Pancreas (tissue), 10 donors: ENCODE results near the gene INPP4B. TPM values are rescaled to one million over a fixed set of nuclear protein-coding genes. Genes with fewer than 3 reads are reported as not detected.
A peak's percentile ranks its signal among the peaks of the same experiment; 100 is the strongest.

Source experiments
- ATAC-seq, 4 donors: fragments of 200-7000 bp; cut with Tn5 transposase; one replicate each; pipeline versions ENCODE4 v1.8.0 to v1.9.1; 2020; ENCODE audit warnings: mild to moderate bottlenecking in 4 of 4, moderate library complexity in 4 of 4
- DNase-seq, 6 donors: peaks; one replicate each; pipeline ENCODE4 v3.0.0-alpha.2; 2020
- FAIRE-seq: peaks from 2 replicates; lab custom pipeline; 2012; peaks lifted over from hg19 to GRCh38; lab: Jason Lieb, UNC
- H3K27ac ChIP-seq, 4 donors: fragments of 200-600 bp; sonication (generic); 1 replicate in 3 of 4; 2 replicates in 1 of 4; pipeline versions ENCODE4 v1.5.0 to v1.8.0; 2020
- H3K27me3 ChIP-seq, 4 donors: fragments of 200-600 bp; one replicate each; pipeline ENCODE4 v1.8.0; 2021
- H3K36me3 ChIP-seq, 3 donors: fragments of 200-600 bp; sonication (generic) in 1 of 3; one replicate each; pipeline versions ENCODE4 v1.5.0 to v1.8.0; 2020 to 2021
- H3K4me1 ChIP-seq, 3 donors: fragments of 200-600 bp; one replicate each; pipeline ENCODE4 v1.8.0; 2021
- H3K4me3 ChIP-seq, 4 donors: fragments of 200-600 bp; sonication (generic) in 2 of 4; one replicate each; pipeline versions ENCODE4 v1.5.0 to v1.8.0; 2020 to 2021
- H3K9me3 ChIP-seq, 4 donors: fragments of 200-600 bp; one replicate each; pipeline ENCODE4 v1.8.0; 2021
- WGBS, 2 donors: extraction: QIAGEN DNeasy Blood & Tissue Kit; methylation state at CpG; one replicate each; pipeline ENCODE4 v1.1.7; 2013; 5-methylcytosine and 5-hydroxymethylcytosine counted together
- intact Hi-C, 3 donors: fragments of 100-400 bp; cut with DNase I; formaldehyde crosslinking; loops; one replicate each; pipeline versions ENCODE4 v1.11.1 to v1.14.2; 2022
- polyA plus RNA-seq, 2 donors: library from polyadenylated mRNA; stranded (reverse); fragments of 200-250 nt; gene quantifications; one replicate each; pipeline ENCODE4 v1.2.3, GENCODE V29; 2013
- total RNA-seq, 6 donors: library from RNA; stranded (reverse); fragmentation: NEBNext Ultra II Directional in 4 of 6; extraction: Animal tissue kit (Norgen Biotek cat#: 25700) in 4 of 6; gene quantifications; one replicate each; pipeline versions ENCODE4 v1.2.1 to v1.2.4, GENCODE V29; 2021 to 2023
- TF ChIP-seq, protein P1 (sequence below), 4 donors: fragments of 200-600 bp; sonication (generic) in 3 of 4; IDR thresholded peaks; one replicate each; pipeline versions ENCODE4 v1.5.0 to v1.8.0; 2021; ENCODE audit warnings: antibody characterized with exemption in 4 of 4
- donor health status: healthy with polysubstance abuse.
- donor health status: DM: no; HTN: no; CAD: no; lungs with moderate emphysema.
- donor health status: DM: no; HTN: no; CAD: no.
- donor health status: control.
- donor health status: control.
- donor health status: Bipolar disorder and iron deficiency.
- donor health status: DM: yes; HTN: yes; CAD: no.
- donor health status: DM: no; HTN: no; CAD: no.
- donor health status: DM: no; HTN: no; CAD: no.
- donor health status: DM: yes; HTN: yes; CAD: no.

Gene INPP4B
- total and polyA plus RNA-seq, 8 donors, result 1.2 to 12.9 (median 5.5) TPM

DNA sequence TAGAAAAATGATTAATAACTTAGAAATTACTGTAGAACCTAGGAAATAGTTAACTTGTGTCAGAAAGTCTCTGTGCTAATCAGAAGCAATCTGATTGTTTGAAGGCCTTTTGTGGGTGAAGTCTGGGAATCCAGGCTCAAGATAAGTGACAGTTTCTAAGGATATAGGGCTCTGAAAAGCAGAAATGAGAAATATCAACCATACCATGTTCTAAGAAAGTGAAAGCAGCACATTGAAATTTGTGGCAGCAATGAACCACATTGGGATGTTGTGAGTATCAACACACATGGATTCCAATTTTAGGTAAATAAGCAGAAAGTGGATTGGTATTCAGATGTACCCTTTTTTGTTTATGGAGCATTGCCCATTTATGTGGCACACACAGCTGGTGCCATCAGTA, 745.2 kb downstream of the INPP4B start:
- DNase-seq (no peak), ATAC-seq (no peak), FAIRE-seq (no peak)
- Histone ChIP-seq H3K36me3 (no peaks in the 10 kb centered on the region), H3K9me3 (no peaks in the 10 kb centered on the region), H3K4me3 (no peak overlapping the region), H3K27ac (no peak overlapping the region), H3K4me1 (no peaks in the 10 kb centered on the region), H3K27me3 (no peaks in the 10 kb centered on the region)
- TF ChIP-seq, protein P1, sequence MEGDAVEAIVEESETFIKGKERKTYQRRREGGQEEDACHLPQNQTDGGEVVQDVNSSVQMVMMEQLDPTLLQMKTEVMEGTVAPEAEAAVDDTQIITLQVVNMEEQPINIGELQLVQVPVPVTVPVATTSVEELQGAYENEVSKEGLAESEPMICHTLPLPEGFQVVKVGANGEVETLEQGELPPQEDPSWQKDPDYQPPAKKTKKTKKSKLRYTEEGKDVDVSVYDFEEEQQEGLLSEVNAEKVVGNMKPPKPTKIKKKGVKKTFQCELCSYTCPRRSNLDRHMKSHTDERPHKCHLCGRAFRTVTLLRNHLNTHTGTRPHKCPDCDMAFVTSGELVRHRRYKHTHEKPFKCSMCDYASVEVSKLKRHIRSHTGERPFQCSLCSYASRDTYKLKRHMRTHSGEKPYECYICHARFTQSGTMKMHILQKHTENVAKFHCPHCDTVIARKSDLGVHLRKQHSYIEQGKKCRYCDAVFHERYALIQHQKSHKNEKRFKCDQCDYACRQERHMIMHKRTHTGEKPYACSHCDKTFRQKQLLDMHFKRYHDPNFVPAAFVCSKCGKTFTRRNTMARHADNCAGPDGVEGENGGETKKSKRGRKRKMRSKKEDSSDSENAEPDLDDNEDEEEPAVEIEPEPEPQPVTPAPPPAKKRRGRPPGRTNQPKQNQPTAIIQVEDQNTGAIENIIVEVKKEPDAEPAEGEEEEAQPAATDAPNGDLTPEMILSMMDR (IDR thresholded peaks at IDR 0.05), result no peak
- intact Hi-C loops, result no loop called here

DNA sequence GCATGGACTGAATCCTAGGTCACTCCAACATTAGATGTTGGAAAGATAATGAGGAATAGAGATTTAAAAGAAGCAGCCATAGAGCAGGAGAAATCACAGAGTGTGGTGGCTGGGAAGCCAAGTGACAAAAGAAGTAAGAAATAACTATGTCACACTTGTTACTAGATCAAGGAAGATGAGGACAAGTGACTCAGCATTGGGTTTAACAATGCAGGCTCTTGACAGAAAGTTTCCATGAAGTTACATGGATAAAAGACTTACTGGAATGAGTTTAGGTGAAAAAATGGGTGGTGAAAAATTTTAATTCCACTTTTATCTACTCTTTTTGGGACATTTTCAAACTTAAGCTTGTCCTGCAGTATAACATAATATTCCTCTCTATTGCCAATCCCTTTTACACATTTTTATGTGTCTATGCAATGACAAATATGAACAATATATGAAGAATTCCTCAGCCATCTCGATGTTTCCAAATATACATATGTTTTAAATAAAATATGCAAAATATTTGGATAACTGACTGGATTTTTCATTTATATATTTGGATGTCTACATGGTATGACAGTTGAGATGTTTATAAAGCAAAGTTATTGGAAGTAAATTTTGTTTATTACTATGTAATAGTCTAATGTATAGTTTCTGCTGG, 747.1 kb downstream of the INPP4B start:
- no peaks in the 10 kb centered on the region for H3K9me3 ChIP-seq
- intact Hi-C loops, result no loop called here
- H3K4me3 ChIP-seq, result no peak overlapping the region
- TF ChIP-seq, protein P1 (IDR thresholded peaks at IDR 0.05), result no peak
- no peaks in the 10 kb centered on the region for H3K27me3 ChIP-seq
- no peak for DNase-seq
- no peak for ATAC-seq
- H3K27ac ChIP-seq, result no peak overlapping the region
- no peak for FAIRE-seq
- no peaks in the 10 kb centered on the region for H3K4me1 ChIP-seq
- 74 to 91% methylated on average over 1 of the region's 1 CpG for whole genome bisulfite sequencing, 2 donors
- no peaks in the 10 kb centered on the region for H3K36me3 ChIP-seq

DNA sequence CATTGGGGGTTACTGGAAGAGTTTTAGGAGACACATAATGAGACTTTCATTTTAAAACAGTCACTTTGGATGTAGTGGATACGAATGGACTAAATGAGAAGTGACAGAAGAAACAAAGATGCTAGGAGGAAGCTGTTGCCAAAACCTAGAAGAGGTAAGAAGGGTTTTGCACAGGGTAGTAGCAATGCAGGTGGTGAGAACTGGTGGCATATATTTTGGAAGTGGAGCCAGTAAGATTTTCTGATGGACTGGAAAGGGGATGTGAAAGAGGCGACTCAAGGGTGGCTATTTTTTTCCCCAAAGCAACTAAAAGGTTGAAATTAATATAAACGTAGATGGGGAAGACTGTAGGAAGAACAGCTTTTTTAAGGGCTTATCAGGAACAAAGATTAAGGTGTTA, 747.7 kb downstream of the INPP4B start:
- H3K27ac ChIP-seq, result no peak overlapping the region
- H3K36me3 ChIP-seq, result no peaks in the 10 kb centered on the region
- TF ChIP-seq, protein P1 (IDR thresholded peaks at IDR 0.05), result no peak
- FAIRE-seq (no peak), ATAC-seq (no peak), DNase-seq (no peak)
- no peak overlapping the region for H3K4me3 ChIP-seq
- H3K27me3 ChIP-seq, result no peaks in the 10 kb centered on the region
- intact Hi-C loops, result no loop called here
- H3K9me3 ChIP-seq, result no peaks in the 10 kb centered on the region
- 84 to 85% methylated on average over 3 of the region's 3 CpGs for whole genome bisulfite sequencing, 2 donors
- H3K4me1 ChIP-seq, result no peaks in the 10 kb centered on the region

DNA sequence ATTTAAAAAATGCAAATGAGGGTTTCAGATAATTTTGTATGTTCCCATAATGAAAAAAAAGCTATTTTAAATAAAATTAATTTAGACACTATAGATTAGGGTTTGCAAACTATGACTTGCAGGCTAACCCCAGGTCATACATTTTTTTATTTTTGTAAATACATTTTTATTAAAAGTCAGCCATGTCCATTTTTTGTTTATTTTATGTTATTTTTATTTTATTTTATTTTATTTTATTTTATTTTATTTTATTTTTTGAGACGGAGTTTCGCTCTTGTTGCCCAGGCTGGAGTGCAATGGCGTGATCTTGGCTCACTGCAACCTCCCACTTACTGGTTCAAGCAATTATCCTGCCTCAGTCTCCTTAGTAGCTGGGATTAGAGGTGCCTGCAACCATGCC, 749.1 kb downstream of the INPP4B start:
- no peak for DNase-seq
- no peak overlapping the region for H3K4me3 ChIP-seq
- intact Hi-C loops, result no loop called here
- H3K9me3 ChIP-seq, result no peaks in the 10 kb centered on the region
- no peaks in the 10 kb centered on the region for H3K36me3 ChIP-seq
- no peak overlapping the region for H3K27ac ChIP-seq
- no peak for FAIRE-seq
- 95 to 97% methylated on average over 3 of the region's 3 CpGs for WGBS, 2 donors
- TF ChIP-seq, protein P1 (IDR thresholded peaks at IDR 0.05), result no peak
- H3K4me1 ChIP-seq, result no peaks in the 10 kb centered on the region
- no peak for ATAC-seq
- H3K27me3 ChIP-seq, result no peaks in the 10 kb centered on the region

DNA sequence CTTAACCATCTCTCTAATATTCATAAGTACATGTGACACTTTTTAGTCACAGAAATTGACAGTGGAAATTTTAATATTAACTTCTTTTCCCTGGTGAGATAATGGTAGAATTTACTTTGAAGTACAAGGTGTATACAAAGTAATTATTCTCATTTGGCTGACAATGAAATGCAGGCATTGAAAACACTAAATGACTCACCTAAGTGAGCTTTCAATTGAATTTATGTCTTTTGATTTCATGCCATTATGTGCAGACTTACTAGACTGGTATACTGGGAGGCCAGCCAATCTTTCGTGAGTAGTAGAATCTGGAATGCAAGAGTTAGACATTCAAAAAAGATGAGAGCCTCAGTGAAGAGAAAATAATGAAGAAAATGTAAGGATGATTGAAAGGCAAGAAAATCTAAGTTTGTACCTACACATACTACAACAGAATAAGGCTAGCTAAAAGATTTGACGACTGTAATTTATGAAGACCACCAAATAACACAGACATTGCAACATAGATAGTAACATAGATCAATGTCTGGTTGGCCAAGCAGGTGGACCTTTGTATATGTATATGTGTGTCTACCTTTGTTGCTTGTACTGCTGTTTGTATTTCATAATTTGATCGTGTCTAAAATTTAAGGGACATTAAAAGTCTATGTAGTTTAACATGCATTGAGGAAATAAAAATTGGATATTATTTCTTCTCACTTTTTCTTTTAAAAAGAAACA, 750.1 kb downstream of the INPP4B start:
- no peaks in the 10 kb centered on the region for H3K4me1 ChIP-seq
- whole genome bisulfite sequencing, 2 donors, result 67 to 68% methylated on average over 3 of the region's 3 CpGs
- no peak overlapping the region for H3K4me3 ChIP-seq
- no peaks in the 10 kb centered on the region for H3K9me3 ChIP-seq
- FAIRE-seq (peak; percentile 90), ATAC-seq (peak in 3 of 4 donors; percentile 52 to 75 (median 54)), DNase-seq (peak in 1 of 6 donors; percentile 19)
- TF ChIP-seq, protein P1 (IDR thresholded peaks at IDR 0.05), result no peak
- intact Hi-C loops, result no loop called here
- no peaks in the 10 kb centered on the region for H3K27me3 ChIP-seq
- H3K27ac ChIP-seq, result no peak overlapping the region
- no peaks in the 10 kb centered on the region for H3K36me3 ChIP-seq
